IPS-11a (cell line): ENCODE results near the gene GEMIN5.
"Not testable (repeated sequence)": the region's sequence is repeated elsewhere in the genome, so short reads cannot be mapped to it uniquely, and the experiment has no call there.

ENCODE experiments used
- H3K4me3 ChIP-seq: one replicate; pipeline ENCODE4 v1.5.1; 2013; ENCODE audit warnings: low read depth, low read length, control low read depth

GEMIN5 gene

DNA sequence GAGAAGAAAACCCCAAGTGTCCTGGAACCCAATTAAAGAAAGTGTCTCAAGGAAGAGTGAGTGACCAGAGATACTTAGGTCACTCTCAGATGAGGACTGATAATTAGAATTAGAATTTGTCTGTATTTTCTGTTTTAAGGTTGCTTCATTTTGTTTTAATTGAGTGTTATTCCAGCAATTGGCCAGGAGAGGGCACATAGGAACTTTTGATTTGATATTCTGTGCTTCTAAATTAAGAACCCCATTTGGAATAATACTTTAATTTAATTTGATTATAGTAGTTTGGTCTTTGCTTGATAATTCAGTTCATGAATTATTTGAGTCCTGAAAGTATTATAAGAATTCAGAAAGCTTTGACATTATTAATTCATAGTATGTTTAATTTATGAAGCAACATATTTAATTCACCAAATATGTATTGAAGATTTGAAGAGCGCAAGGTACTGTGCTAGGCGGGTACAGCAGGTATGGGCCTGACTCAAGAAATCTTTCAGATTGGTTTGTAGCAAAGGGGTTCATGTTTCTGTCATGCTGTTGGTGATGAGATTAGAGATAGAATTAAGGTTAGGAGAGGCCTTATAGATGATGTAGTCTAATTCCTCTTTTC is 7.8 kb upstream of the GEMIN5 start:
- H3K4me3 ChIP-seq = no peak overlapping the region

DNA sequence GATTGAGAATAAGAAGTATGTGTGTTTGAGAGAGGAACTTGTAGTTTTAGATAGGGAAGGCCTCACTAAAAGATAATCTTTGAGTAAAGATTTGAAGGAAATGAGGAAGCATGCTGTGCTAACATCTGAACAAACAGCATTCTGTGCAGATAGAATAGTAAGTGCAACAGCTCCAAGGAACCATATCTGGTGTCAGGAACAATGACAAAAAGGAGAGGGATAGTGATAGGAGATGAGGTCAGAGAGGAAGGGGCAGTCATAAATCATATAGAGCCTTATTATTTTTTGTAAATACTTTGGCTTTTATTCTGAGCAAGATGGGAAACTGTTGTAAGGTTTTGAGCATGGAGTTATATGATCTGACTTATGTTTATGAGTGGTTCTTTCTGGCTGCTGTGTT is 6.7 kb upstream of the GEMIN5 start:
- no peak overlapping the region for H3K4me3 ChIP-seq

DNA sequence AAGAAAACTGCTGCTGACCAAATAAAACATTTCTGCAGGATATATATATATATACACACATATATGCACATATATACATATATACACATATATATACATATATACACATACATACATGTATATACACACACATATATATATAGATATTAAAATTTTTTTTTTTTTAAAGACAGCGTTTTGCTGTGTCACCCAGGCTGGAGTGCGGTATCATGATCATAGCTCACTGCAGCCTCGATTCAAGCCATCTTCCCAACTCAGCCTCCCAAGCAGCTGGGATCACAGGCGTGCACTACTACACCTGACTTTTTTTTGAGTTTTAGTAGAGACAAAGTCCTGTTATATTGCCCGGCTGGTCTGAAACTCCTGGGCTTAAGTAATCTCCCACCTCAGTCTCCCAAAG is 5.5 kb upstream of the GEMIN5 start:
- H3K4me3 ChIP-seq = no peak overlapping the region

- peak within 1 kb of the TSS; percentile 95 for H3K4me3 ChIP-seq
Observed at GRCh38 chr5:154940772-154941620, 3.0 kb upstream of the GEMIN5 start, which contains the start of gene MRPL22. Gene MRPL22 (plus strand): TSS chr5:154941073. CDS start chr5:154941111, 38 bp downstream.

DNA sequence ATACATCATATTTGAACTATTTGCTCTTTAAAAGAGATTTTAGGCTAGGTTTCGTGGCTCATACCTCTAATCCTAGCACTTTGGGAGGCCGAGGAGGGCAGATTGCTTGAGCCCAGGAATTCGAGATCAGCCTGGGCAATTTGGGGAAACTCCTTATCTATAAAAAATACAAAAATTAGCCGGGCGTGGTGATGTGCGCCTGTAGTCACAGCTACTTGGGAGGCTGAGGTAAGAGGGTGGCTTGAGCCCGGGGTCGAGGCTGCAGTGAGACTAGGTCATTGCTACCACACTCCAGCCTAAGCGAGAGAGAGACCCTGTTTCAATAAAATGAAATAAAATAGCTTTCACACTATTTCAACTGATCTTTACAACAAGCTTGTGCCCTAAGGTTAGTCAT is 2.4 kb upstream of the GEMIN5 start:
- H3K4me3 ChIP-seq = no peak overlapping the region

- H3K4me3 ChIP-seq = not testable (repeated sequence)
Observed at GRCh38 chr5:154939387-154939786, 1.4 kb upstream of the GEMIN5 start.

DNA sequence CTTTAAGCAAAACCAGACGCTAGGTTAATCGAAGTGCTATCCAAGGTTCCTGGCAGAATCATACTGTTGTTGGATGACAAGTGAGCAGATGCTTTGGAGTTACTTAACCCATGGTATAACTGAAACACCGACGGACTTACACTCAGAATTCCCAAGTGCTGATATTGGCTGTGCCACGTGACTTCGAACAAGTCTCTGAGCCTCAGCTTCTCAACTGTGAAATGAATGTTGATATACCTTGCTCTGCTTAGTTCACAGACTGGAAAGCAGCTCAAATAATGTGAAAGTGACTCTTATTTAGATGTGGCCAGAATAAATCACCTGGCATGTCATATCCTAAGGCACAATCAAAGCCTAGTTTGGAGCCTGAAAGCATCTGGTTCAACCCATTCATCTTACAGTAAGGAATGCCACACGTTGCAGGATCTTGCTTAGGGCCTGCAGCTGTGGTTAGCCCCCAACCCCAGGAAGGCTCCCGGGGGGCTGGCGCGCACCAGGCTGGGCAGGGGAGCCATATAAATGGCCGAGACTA is 759 bp downstream of the GEMIN5 start:
- H3K4me3 ChIP-seq = peak overlapping the region; percentile 94

- H3K4me3 ChIP-seq = no peak overlapping the region
Observed at GRCh38 chr5:154934881-154935280, 3.1 kb downstream of the GEMIN5 start.

DNA sequence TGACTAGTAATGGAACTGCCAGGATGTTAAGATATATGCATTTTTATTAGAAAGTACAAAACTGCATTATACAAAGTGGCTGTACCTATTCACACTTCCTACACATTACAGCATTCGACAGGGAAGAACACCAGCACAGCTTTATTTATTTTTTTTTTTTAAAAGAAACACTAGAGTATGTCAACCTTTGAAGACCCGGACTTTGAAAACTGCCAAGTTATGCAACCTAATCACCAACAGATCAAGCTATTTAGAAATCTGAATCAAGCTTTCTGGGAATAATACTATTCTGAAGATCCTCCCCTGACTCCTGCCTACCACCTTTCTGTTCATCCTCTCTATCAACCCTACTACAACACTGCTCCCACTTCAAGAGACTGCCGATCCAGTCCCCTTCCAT is 4.5 kb downstream of the GEMIN5 start:
- no peak overlapping the region for H3K4me3 ChIP-seq

GRCh38 chr5:154923441-154924430 is 14.3 kb downstream of the GEMIN5 start:
- no peak overlapping the region for H3K4me3 ChIP-seq

DNA sequence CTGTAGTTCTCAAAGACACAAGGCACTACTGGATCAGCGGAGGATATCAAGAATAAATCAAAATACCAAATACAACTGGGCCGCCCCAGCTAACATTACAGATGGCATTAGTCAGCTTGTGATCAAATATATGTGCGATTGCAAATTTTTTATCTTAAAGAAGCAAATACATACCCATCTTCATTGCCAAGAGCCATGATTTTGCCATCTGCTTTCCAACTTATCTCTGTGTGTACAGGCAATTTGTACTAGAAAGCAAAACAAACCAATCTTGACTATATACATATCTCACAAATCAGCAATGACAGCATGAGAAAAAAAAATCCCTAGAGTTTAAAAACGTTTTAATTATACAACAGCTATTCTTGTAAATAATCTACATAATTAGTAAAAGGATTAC is 20.3 kb downstream of the GEMIN5 start:
- no peak overlapping the region for H3K4me3 ChIP-seq

- no peak overlapping the region for H3K4me3 ChIP-seq
Observed at GRCh38 chr5:154916874-154917273, 21.1 kb downstream of the GEMIN5 start.

DNA sequence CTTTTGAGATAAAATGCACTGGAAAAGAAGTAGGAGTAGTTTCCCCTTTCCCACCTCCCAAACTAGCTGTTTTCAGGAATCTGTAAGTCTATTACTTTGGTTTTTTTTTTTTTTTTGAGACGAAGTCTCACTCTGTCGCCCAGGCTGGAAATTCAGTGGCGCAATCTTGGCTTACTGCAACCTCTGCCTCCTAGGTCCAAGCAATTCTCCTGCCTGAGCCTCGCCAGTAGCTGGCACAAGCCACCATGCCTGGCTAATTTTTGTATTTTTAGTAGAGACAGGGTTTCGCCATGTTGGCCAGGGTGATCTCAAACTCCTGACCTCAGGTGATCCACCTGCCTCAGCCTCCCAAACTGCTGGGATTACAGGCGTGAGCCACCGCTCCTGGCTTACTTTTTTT is 32.4 kb downstream of the GEMIN5 start:
- not testable (repeated sequence) for H3K4me3 ChIP-seq

- H3K4me3 ChIP-seq = no peak overlapping the region
Observed at GRCh38 chr5:154901913-154902312, 36.1 kb downstream of the GEMIN5 start.

DNA sequence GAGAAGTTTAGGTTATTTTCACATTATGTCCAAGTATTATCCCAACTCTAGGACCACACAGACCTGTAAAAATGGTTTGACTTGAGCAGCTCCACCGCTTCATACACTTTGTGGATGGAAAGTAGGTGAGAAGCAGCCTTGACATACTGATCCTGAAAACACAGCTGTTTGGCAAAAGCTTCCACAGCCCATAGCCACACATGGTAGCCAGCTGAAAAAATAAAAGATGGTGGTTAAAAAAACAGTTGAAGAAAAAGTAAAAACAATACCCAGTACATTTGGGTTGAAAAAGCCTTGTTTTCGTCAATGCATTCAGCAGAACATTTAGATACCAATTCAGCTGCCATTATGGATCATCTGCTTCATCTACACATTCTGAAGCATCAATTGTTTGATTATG is 36.7 kb downstream of the GEMIN5 start:
- no peak overlapping the region for H3K4me3 ChIP-seq

DNA sequence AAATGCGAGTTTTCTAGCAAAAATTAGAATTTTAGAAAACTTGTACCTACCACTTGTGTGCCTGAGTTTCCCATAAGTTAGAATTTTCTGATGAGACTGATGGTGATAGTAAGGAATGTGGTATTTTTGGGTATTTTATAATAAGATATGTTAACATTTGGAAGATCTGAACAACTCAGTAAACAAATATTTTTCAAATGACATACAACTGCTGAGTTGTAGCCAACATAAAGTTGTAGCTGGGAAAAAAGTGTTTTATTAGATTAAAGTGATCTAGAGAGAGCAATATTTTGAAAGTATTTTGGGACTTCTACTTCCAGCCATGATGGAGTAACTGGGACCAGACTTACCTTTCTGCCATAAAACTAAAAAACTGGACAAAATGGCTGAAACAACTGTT is 37.9 kb downstream of the GEMIN5 start:
- no peak overlapping the region for H3K4me3 ChIP-seq

- H3K4me3 ChIP-seq = no peak overlapping the region
Observed at GRCh38 chr5:154899151-154899816, 38.7 kb downstream of the GEMIN5 start.

GRCh38 chr5:154898210-154898609 is 39.8 kb downstream of the GEMIN5 start:
- no peak overlapping the region for H3K4me3 ChIP-seq

GRCh38 chr5:154896562-154897165 is 41.3 kb downstream of the GEMIN5 start:
- no peak overlapping the region for H3K4me3 ChIP-seq
